GM12892 (cell line): ENCODE data around the gene TNFRSF8.

ENCODE experiments used
- POLR2A ChIP-seq: IDR thresholded peaks from 2 replicates; pipeline ENCODE4 v1.6.1; 2011; ENCODE audit warnings: low read depth, low read length, control low read depth
- TAF1 ChIP-seq: IDR thresholded peaks from 2 replicates; pipeline ENCODE4 v1.6.1; 2011; ENCODE audit warnings: low read depth, mild to moderate bottlenecking, control low read depth, low read length, borderline replicate concordance

- TF ChIP-seq POLR2A (no peak; the same call in 1 of the 2 replicates), TAF1 (no peak)
Measured at GRCh38 chr1:12125422-12126355, 62.6 kb downstream of the TNFRSF8 start.
